Loucy (cell line): Measurements from ENCODE around the gene TAP1.

Experiments
- EZH2phosphoT487 ChIP-seq: fragments of 200-600 bp; IDR thresholded peaks from 2 replicates; pipeline ENCODE4 v1.6.1; 2018; ENCODE audit warnings: antibody characterized with exemption, mild to moderate bottlenecking, moderate library complexity, borderline replicate concordance
- TF ChIP-seq, protein P1 (sequence below): fragments of 200-600 bp; sonication (generic); conservative IDR thresholded peaks from 2 replicates; pipeline ENCODE4 v1.5.1; 2014; ENCODE audit warnings: mild to moderate bottlenecking, antibody characterized with exemption, low read length

- TF ChIP-seq EZH2phosphoT487, result no peak
- TF ChIP-seq, protein P1, sequence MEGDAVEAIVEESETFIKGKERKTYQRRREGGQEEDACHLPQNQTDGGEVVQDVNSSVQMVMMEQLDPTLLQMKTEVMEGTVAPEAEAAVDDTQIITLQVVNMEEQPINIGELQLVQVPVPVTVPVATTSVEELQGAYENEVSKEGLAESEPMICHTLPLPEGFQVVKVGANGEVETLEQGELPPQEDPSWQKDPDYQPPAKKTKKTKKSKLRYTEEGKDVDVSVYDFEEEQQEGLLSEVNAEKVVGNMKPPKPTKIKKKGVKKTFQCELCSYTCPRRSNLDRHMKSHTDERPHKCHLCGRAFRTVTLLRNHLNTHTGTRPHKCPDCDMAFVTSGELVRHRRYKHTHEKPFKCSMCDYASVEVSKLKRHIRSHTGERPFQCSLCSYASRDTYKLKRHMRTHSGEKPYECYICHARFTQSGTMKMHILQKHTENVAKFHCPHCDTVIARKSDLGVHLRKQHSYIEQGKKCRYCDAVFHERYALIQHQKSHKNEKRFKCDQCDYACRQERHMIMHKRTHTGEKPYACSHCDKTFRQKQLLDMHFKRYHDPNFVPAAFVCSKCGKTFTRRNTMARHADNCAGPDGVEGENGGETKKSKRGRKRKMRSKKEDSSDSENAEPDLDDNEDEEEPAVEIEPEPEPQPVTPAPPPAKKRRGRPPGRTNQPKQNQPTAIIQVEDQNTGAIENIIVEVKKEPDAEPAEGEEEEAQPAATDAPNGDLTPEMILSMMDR, result no peak
Measured at GRCh38 chr6:32887616-32888015, 34.1 kb upstream of the TAP1 start.
